ENCODE measurements around the gene HIGD2A. TPM values are rescaled to one million over a fixed set of nuclear protein-coding genes. Genes with fewer than 3 reads are reported as not detected.
"Not testable (repeated sequence)": the region's sequence is repeated elsewhere in the genome, so short reads cannot be mapped to it uniquely, and the experiment has no call there.

HIGD2A gene
- total and polyA plus RNA-seq, 5 donors from 2014 or later = 98.9 to 278 (median 236) TPM

GRCh38 chr5:176401281-176402205 is 13.0 kb downstream of the HIGD2A start:
- no peaks in the 10 kb centered on the region for H3K9me3 Mint-ChIP-seq
- H3K9me3 ChIP-seq (ENCODE audit: control insufficient read depth in 2 of 2, low read length in 2 of 2) = no peaks in the 10 kb centered on the region
- H3K36me3 Mint-ChIP-seq = peaks cover 26% of the 10 kb centered on the region
- no peaks in the 10 kb centered on the region for H3K27me3 Mint-ChIP-seq
- H3K36me3 ChIP-seq (ENCODE audit: control insufficient read depth, insufficient read depth, low read length) = peaks cover 21% of the 10 kb centered on the region
- H3K4me3 ChIP-seq (ENCODE audit: low read depth, low read length) = no peak overlapping the region
- H3K4me1 ChIP-seq (ENCODE audit: control insufficient read depth, insufficient read depth, low read length, poor library complexity, severe bottlenecking) = no peaks in the 10 kb centered on the region
- no peaks in the 10 kb centered on the region for H3K27me3 ChIP-seq (ENCODE audit: control insufficient read depth, insufficient read depth, low read length)
- peaks cover 0 to 11% (median 4%) of the 10 kb centered on the region in 4 donors for H3K4me1 Mint-ChIP-seq
- H3K27ac ChIP-seq (ENCODE audit: insufficient read depth, low read length, poor library complexity, severe bottlenecking) = no peak overlapping the region
- no peak overlapping the region for H3K4me3 Mint-ChIP-seq
- peak overlapping the region in 1 of 3 donors; percentile 17 for H3K27ac Mint-ChIP-seq
- no peak for ATAC-seq (ENCODE audit: low read depth in 2 of 2)
- DNase-seq = no peak

- DNase-seq (no peak), ATAC-seq (ENCODE audit: low read depth in 2 of 2) (no peak)
- no peaks in the 10 kb centered on the region for H3K27me3 Mint-ChIP-seq
- no peaks in the 10 kb centered on the region for H3K9me3 Mint-ChIP-seq
- H3K27me3 ChIP-seq (ENCODE audit: control insufficient read depth, insufficient read depth, low read length) = no peaks in the 10 kb centered on the region
- no peak overlapping the region for H3K4me3 ChIP-seq (ENCODE audit: low read depth, low read length)
- H3K4me1 ChIP-seq (ENCODE audit: control insufficient read depth, insufficient read depth, low read length, poor library complexity, severe bottlenecking) = no peaks in the 10 kb centered on the region
- peaks cover 0 to 4% (median 2%) of the 10 kb centered on the region in 4 donors for H3K4me1 Mint-ChIP-seq
- peak overlapping the region in 1 of 3 donors; percentile 62 for H3K27ac Mint-ChIP-seq
- peaks cover 21% of the 10 kb centered on the region for H3K36me3 Mint-ChIP-seq
- H3K27ac ChIP-seq (ENCODE audit: insufficient read depth, low read length, poor library complexity, severe bottlenecking) = no peak overlapping the region
- no peaks in the 10 kb centered on the region for H3K9me3 ChIP-seq (ENCODE audit: control insufficient read depth in 2 of 2, low read length in 2 of 2)
- H3K36me3 ChIP-seq (ENCODE audit: control insufficient read depth, insufficient read depth, low read length) = peaks cover 40% of the 10 kb centered on the region
- no peak overlapping the region for H3K4me3 Mint-ChIP-seq
Observed at GRCh38 chr5:176405656-176406435, 17.3 kb downstream of the HIGD2A start.

GRCh38 chr5:176406436-176407052 is 18.0 kb downstream of the HIGD2A start:
- H3K9me3 Mint-ChIP-seq = no peaks in the 10 kb centered on the region
- ATAC-seq (ENCODE audit: low read depth in 2 of 2) (peak in 1 of 2 donors; percentile 20), DNase-seq (no peak)
- H3K36me3 Mint-ChIP-seq = peaks cover 28% of the 10 kb centered on the region
- no peaks in the 10 kb centered on the region for H3K27me3 ChIP-seq (ENCODE audit: control insufficient read depth, insufficient read depth, low read length)
- no peaks in the 10 kb centered on the region for H3K9me3 ChIP-seq (ENCODE audit: control insufficient read depth in 2 of 2, low read length in 2 of 2)
- no peaks in the 10 kb centered on the region for H3K27me3 Mint-ChIP-seq
- no peak overlapping the region for H3K4me3 ChIP-seq (ENCODE audit: low read depth, low read length)
- peak overlapping the region in 1 of 3 donors; percentile 62 for H3K27ac Mint-ChIP-seq
- no peak overlapping the region for H3K27ac ChIP-seq (ENCODE audit: insufficient read depth, low read length, poor library complexity, severe bottlenecking)
- H3K4me1 Mint-ChIP-seq = peaks cover 0 to 10% (median 7%) of the 10 kb centered on the region in 4 donors
- no peaks in the 10 kb centered on the region for H3K4me1 ChIP-seq (ENCODE audit: control insufficient read depth, insufficient read depth, low read length, poor library complexity, severe bottlenecking)
- no peak overlapping the region for H3K4me3 Mint-ChIP-seq
- H3K36me3 ChIP-seq (ENCODE audit: control insufficient read depth, insufficient read depth, low read length) = peaks cover 36% of the 10 kb centered on the region

GRCh38 chr5:176407456-176408251 is 19.1 kb downstream of the HIGD2A start:
- H3K27ac Mint-ChIP-seq = peak overlapping the region in 1 of 3 donors; percentile 69
- peaks cover 0 to 16% (median 8%) of the 10 kb centered on the region in 4 donors for H3K4me1 Mint-ChIP-seq
- Histone ChIP-seq H3K4me3 (ENCODE audit: low read depth, low read length) (no peak overlapping the region), H3K36me3 (ENCODE audit: control insufficient read depth, insufficient read depth, low read length) (peaks cover 36% of the 10 kb centered on the region), H3K9me3 (ENCODE audit: control insufficient read depth in 2 of 2, low read length in 2 of 2) (no peaks in the 10 kb centered on the region), H3K27ac (ENCODE audit: insufficient read depth, low read length, poor library complexity, severe bottlenecking) (no peak overlapping the region), H3K4me1 (ENCODE audit: control insufficient read depth, insufficient read depth, low read length, poor library complexity, severe bottlenecking) (no peaks in the 10 kb centered on the region), H3K27me3 (ENCODE audit: control insufficient read depth, insufficient read depth, low read length) (no peaks in the 10 kb centered on the region)
- DNase-seq (no peak), ATAC-seq (ENCODE audit: low read depth in 2 of 2) (no peak)
- no peaks in the 10 kb centered on the region for H3K9me3 Mint-ChIP-seq
- H3K27me3 Mint-ChIP-seq = no peaks in the 10 kb centered on the region
- peaks cover 27% of the 10 kb centered on the region for H3K36me3 Mint-ChIP-seq
- no peak overlapping the region for H3K4me3 Mint-ChIP-seq

GRCh38 chr5:176408252-176408573 is 19.7 kb downstream of the HIGD2A start:
- H3K4me1 Mint-ChIP-seq = peaks cover 0 to 21% (median 10%) of the 10 kb centered on the region in 4 donors
- peaks cover 26% of the 10 kb centered on the region for H3K36me3 Mint-ChIP-seq
- not testable (repeated sequence) for H3K27ac ChIP-seq (ENCODE audit: insufficient read depth, low read length, poor library complexity, severe bottlenecking); DNase-seq; H3K4me1 ChIP-seq (ENCODE audit: control insufficient read depth, insufficient read depth, low read length, poor library complexity, severe bottlenecking); H3K27me3 ChIP-seq (ENCODE audit: control insufficient read depth, insufficient read depth, low read length); H3K4me3 ChIP-seq (ENCODE audit: low read depth, low read length); H3K27me3 Mint-ChIP-seq; H3K9me3 Mint-ChIP-seq; H3K9me3 ChIP-seq (ENCODE audit: control insufficient read depth in 2 of 2, low read length in 2 of 2); H3K27ac Mint-ChIP-seq; H3K4me3 Mint-ChIP-seq; ATAC-seq (ENCODE audit: low read depth in 2 of 2)
- peaks cover 36% of the 10 kb centered on the region for H3K36me3 ChIP-seq (ENCODE audit: control insufficient read depth, insufficient read depth, low read length)

- no peaks in the 10 kb centered on the region for H3K27me3 Mint-ChIP-seq
- Histone ChIP-seq H3K27ac (ENCODE audit: insufficient read depth, low read length, poor library complexity, severe bottlenecking) (no peak overlapping the region), H3K4me1 (ENCODE audit: control insufficient read depth, insufficient read depth, low read length, poor library complexity, severe bottlenecking) (peaks cover under 1% of the 10 kb centered on the region), H3K4me3 (ENCODE audit: low read depth, low read length) (no peak overlapping the region), H3K9me3 (ENCODE audit: control insufficient read depth in 2 of 2, low read length in 2 of 2) (no peaks in the 10 kb centered on the region), H3K36me3 (ENCODE audit: control insufficient read depth, insufficient read depth, low read length) (peaks cover 36% of the 10 kb centered on the region), H3K27me3 (ENCODE audit: control insufficient read depth, insufficient read depth, low read length) (no peaks in the 10 kb centered on the region)
- H3K4me3 Mint-ChIP-seq = no peak overlapping the region
- DNase-seq (no peak), ATAC-seq (ENCODE audit: low read depth in 2 of 2) (no peak)
- H3K27ac Mint-ChIP-seq = no peak overlapping the region
- peaks cover 0 to 25% (median 10%) of the 10 kb centered on the region in 4 donors for H3K4me1 Mint-ChIP-seq
- no peaks in the 10 kb centered on the region for H3K9me3 Mint-ChIP-seq
- peaks cover 26% of the 10 kb centered on the region for H3K36me3 Mint-ChIP-seq
Observed at GRCh38 chr5:176408590-176408989, 20.0 kb downstream of the HIGD2A start.

GRCh38 chr5:176409765-176410164 is 21.2 kb downstream of the HIGD2A start:
- Mint-ChIP-seq H3K9me3 (no peaks in the 10 kb centered on the region), H3K36me3 (peaks cover 26% of the 10 kb centered on the region), H3K4me1 (peaks cover 4 to 37% (median 19%) of the 10 kb centered on the region in 4 donors), H3K4me3 (no peak overlapping the region), H3K27ac (no peak overlapping the region), H3K27me3 (no peaks in the 10 kb centered on the region)
- Histone ChIP-seq H3K27ac (ENCODE audit: insufficient read depth, low read length, poor library complexity, severe bottlenecking) (no peak overlapping the region), H3K36me3 (ENCODE audit: control insufficient read depth, insufficient read depth, low read length) (peaks cover 34% of the 10 kb centered on the region), H3K27me3 (ENCODE audit: control insufficient read depth, insufficient read depth, low read length) (no peaks in the 10 kb centered on the region), H3K4me1 (ENCODE audit: control insufficient read depth, insufficient read depth, low read length, poor library complexity, severe bottlenecking) (peaks cover 11% of the 10 kb centered on the region), H3K9me3 (ENCODE audit: control insufficient read depth in 2 of 2, low read length in 2 of 2) (no peaks in the 10 kb centered on the region), H3K4me3 (ENCODE audit: low read depth, low read length) (no peak overlapping the region)
- no peak for DNase-seq
- no peak for ATAC-seq (ENCODE audit: low read depth in 2 of 2)

Measured in CD4-positive, CD25-positive, alpha-beta regulatory T cell (primary cell).